T-helper 2 cell treated with Interferon-gamma antibody and Interleukin-4, amounts not matched to agents 5 μg/mL and 100 μg/mL, for 36 hours (primary cell): ENCODE measurements around the gene TNFAIP1.
A peak's percentile ranks its signal among the peaks of the same experiment; 100 is the strongest.

Experiments used
- DNase-seq: peaks from one replicate; pipeline ENCODE4 v3.0.0; 2021; ENCODE audit warnings: low spot score
- H3K27ac Mint-ChIP-seq: one replicate; pipeline ENCODE4 v1.8.0; 2021; ENCODE audit warnings: mild to moderate bottlenecking, mixed read lengths
- H3K27me3 Mint-ChIP-seq: one replicate; pipeline ENCODE4 v1.8.0; 2021; ENCODE audit warnings: low read depth, mixed read lengths
- H3K36me3 Mint-ChIP-seq: one replicate; pipeline ENCODE4 v1.8.0; 2021; ENCODE audit warnings: low read depth, mixed read lengths
- H3K4me1 Mint-ChIP-seq: one replicate; pipeline ENCODE4 v1.8.0; 2021; ENCODE audit warnings: low read depth, mixed read lengths
- H3K4me3 Mint-ChIP-seq: one replicate; pipeline ENCODE4 v1.8.0; 2022; ENCODE audit warnings: mild to moderate bottlenecking, moderate library complexity, mixed read lengths
- H3K9me3 Mint-ChIP-seq: one replicate; pipeline ENCODE4 v1.8.0; 2021; ENCODE audit warnings: mixed read lengths

TNFAIP1 gene

DNA sequence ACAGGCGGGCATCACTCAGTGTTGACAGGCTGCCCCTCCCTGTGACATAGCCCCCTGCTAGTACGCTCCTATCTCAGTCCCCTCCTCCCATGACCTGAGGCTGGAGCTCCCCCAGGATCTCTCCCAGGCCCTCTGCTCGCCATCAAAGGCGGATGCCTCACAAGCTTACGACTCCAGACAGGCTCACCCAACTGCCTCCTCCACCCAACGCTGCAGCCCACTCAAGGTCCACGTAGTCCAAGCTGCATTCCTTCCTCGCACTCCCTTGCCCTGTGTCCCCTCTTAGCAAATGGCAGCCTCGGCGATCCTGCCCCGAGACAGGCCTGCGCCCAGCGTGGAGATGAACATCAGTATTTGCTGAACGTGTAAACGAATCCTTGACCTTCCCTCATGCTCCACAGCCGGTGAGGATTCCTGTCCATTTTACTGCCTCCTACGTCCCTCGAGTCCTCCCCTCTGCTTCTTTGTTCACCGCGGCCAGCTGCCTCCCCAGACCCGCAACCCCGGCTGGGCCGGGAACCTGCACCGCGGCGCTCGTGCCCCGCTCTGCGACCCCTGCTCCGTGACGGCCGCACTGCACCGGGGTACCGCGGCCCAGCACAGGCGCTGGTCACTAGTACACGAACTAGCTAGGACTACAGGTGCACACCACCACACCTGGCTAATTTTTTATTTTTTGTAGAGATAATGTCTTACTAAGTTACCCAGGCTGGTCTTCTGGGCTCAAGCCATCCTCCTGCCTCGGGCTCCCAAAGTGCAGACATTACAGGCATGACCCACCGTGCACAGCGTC is 17.4 kb upstream of the TNFAIP1 start:
- peak overlapping the region; percentile 94 for H3K4me3 Mint-ChIP-seq
- H3K27me3 Mint-ChIP-seq = peaks cover 2% of the 10 kb centered on the region
- H3K9me3 Mint-ChIP-seq = no peaks in the 10 kb centered on the region
- DNase-seq = no peak
- H3K27ac Mint-ChIP-seq = peak overlapping the region; percentile 88
- H3K36me3 Mint-ChIP-seq = peaks cover 16% of the 10 kb centered on the region
- peaks cover 46% of the 10 kb centered on the region for H3K4me1 Mint-ChIP-seq

DNA sequence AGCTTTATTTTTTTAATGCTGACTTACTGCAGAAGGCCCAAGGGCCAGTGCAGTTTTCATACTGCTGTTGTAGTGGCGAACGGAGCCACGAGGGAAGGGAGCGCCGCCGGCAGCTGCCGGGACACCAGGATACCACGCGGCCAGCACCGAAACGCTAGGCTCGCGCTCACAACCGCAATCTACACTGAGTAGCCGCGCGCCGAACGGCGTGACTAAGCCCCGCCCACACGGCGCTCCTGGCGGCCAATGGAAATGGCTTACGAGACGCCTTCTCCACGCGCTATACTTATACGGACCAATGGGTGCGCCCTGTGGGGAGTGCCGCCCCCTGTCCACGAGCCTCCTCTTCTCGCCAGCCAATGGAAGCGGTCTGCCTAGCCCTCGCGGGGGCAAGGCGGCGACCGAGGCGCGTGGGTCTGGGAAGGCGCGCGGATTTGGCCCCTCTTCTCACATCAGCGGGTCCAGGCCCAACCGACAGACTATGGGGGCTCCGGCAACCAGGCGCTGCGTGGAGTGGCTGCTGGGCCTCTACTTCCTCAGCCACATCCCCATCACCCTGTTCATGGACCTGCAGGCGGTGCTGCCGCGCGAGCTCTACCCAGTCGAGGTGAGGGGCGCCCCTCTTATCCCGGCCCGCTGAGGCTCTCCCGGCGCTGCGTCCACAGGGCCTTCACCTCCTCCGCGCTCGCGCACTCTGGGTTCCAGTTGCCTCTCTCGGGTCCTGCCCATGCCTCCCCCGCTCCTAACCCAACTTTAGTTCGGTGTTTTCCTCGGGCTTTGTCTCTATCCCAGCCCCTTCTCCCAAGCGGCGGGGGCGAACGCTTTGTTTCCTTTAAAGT is 16.6 kb upstream of the TNFAIP1 start, which contains the start of gene TMEM97:
Gene TMEM97 (plus strand): TSS at position 442 of the 839 bp plus-strand sequence. CDS start 40 bp downstream, at position 482.
- Mint-ChIP-seq H3K27me3 (no peaks in the 10 kb centered on the region), H3K27ac (peak within 1 kb of the TSS; percentile 88), H3K4me1 (peaks cover 46% of the 10 kb centered on the region), H3K36me3 (peaks cover 17% of the 10 kb centered on the region), H3K4me3 (peak within 1 kb of the TSS; percentile 94), H3K9me3 (no peaks in the 10 kb centered on the region)
- peak; percentile 97 for DNase-seq

DNA sequence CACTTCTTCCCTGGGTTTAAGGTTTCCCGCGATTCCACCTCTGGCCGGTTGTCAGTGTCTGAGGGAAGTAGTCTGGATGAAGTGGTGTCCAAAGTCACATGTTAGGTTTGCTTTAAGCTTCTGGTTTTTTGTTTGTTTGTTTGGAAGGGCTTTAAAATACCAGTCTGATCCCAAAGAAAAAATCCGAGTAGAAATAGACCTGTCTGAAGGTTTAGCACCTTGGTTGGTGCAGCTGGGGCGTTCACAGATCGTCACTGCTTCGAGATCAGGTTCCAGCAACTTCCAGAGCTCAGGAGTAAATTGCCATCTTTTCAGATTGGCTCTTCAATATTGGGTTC is 16.0 kb upstream of the TNFAIP1 start:
- Mint-ChIP-seq H3K9me3 (no peaks in the 10 kb centered on the region), H3K27ac (peak overlapping the region; percentile 88), H3K4me3 (peak overlapping the region; percentile 94), H3K36me3 (peaks cover 17% of the 10 kb centered on the region), H3K4me1 (peaks cover 46% of the 10 kb centered on the region), H3K27me3 (no peaks in the 10 kb centered on the region)
- no peak for DNase-seq

DNA sequence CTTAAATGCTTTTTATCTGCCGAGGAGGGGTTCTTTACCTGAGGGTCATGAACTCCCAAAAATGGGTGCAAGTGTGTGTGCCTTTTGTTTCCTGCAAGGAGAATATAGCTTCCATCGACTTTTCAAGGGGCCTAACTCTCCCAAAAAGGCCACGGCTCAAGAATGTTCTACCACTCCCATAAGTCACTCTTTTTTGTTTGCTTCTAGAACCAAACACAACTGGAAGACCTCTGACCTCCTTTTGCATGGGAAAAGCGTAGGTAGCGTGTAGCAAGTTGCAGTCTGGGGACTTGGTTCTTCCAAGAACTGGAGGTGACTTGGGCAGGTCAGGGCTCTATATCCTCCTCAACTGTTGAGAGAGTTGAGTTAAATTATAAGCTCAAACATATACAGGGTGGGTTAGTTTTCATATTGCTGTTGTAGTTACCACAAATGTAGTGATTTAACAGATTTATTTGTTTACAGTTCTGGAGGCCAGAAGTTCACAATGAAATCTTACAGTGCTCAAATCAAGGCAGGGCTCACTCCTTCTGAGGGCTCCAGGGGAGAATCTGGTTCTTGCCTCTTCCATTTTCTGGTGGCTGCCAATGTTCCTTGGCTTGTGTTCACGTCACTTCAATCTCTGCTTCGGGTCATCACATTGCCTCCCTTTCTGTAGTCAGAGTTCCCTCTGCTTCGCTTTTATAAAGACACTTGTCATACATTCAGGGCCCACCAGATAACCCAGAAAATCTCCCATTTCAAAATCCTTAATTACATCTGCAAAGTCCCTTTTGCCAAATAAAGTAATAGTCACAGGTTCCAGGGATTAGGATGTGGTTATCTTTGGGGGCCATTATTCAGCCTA is 15.1 kb upstream of the TNFAIP1 start:
- peaks cover 48% of the 10 kb centered on the region for H3K4me1 Mint-ChIP-seq
- H3K36me3 Mint-ChIP-seq = peaks cover 17% of the 10 kb centered on the region
- no peaks in the 10 kb centered on the region for H3K27me3 Mint-ChIP-seq
- no peak for DNase-seq
- peak overlapping the region; percentile 79 for H3K27ac Mint-ChIP-seq
- peak overlapping the region; percentile 94 for H3K4me3 Mint-ChIP-seq
- no peaks in the 10 kb centered on the region for H3K9me3 Mint-ChIP-seq

DNA sequence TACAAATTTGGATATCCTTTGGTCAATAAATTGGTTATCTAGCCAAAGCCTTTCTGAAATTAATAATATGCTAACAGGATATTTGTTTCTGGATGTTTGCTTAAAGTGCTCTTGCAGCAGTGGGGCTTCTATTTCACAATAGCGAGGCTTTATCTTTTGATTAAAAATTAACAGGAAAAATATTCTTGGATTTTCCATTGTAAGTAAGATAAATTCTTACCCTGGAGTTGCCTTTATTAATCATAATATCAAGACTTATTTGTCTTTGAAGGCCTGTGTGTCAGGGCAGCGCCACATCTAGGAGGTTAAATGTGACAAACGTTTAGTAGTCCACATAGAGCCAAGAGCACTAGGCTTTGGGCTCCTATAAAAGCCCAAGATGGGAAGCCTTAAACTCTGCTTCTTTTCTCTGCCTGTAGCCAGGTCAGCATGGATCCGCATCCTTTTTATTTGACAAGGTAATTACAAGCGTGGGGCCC is 11.3 kb upstream of the TNFAIP1 start:
- H3K4me1 Mint-ChIP-seq = peaks cover 35% of the 10 kb centered on the region
- no peak overlapping the region for H3K4me3 Mint-ChIP-seq

DNA sequence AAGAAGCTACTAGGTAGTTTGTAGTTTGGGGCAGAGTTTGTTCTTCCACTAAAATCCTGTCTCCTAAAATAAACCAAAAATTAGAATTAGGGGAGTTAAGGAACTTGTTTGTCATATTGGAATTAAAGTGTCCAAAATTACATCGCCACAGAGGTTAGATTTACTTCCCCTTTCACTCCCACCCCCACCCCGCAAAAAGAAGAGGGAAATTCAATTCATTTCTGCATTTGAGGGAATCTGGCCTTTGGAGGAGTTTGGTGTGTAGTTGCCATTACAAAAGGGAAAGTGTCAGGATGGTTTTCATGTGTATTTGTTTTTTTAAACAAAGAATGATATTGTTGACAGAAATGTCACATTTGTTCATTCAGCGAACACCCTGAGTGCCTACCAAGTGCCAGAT is 10.8 kb upstream of the TNFAIP1 start:
- Mint-ChIP-seq H3K4me1 (peaks cover 35% of the 10 kb centered on the region), H3K4me3 (no peak overlapping the region), H3K27me3 (no peaks in the 10 kb centered on the region), H3K27ac (peak overlapping the region; percentile 17), H3K9me3 (no peaks in the 10 kb centered on the region), H3K36me3 (peaks cover 44% of the 10 kb centered on the region)
- DNase-seq = no peak

More for the DNA sequence above, 11.3 kb upstream of the TNFAIP1 start:
- H3K27me3 Mint-ChIP-seq = no peaks in the 10 kb centered on the region
- H3K36me3 Mint-ChIP-seq = peaks cover 44% of the 10 kb centered on the region
- no peak for DNase-seq
- no peaks in the 10 kb centered on the region for H3K9me3 Mint-ChIP-seq
- no peak overlapping the region for H3K27ac Mint-ChIP-seq

DNA sequence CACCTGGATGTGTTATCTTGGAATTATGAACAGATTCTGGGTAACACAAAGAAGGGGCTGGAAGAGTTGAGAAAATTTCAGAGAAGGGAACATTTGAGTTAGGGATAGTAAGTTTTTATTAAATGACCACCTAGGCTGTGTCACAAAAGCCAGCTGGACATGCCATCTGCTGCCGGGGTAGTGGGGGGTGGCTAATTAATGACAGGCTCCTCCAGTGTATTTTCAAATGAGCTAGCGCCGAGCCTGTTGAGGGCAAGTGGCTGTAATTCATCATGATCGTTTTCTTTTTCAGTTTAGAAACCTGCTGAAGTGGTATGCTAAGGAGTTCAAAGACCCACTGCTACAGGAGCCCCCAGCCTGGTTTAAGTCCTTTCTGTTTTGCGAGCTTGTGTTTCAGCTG is 10.3 kb upstream of the TNFAIP1 start:
- H3K27me3 Mint-ChIP-seq = no peaks in the 10 kb centered on the region
- no peaks in the 10 kb centered on the region for H3K9me3 Mint-ChIP-seq
- H3K36me3 Mint-ChIP-seq = peaks cover 40% of the 10 kb centered on the region
- peak overlapping the region; percentile 17 for H3K27ac Mint-ChIP-seq
- peaks cover 31% of the 10 kb centered on the region for H3K4me1 Mint-ChIP-seq
- no peak for DNase-seq
- no peak overlapping the region for H3K4me3 Mint-ChIP-seq

DNA sequence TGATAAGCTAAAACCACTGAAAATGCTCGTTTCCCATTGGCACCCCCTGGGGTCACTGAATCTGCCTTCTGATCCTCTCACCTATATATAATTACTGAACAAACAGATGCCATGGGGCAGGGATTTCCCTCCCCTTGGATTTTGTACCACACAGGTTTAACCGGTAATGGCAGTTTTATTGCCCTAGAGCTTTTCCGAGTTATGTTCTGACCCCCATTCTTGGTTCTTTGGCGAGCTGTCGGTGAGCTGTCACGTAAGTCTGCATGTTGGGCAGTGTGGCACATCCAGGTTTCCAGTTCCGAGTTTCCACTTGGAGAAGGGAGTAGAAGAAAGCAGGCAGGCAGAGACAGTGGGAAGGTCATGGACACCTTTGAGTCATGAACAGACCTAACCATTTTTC is 9.4 kb upstream of the TNFAIP1 start:
- Mint-ChIP-seq H3K36me3 (peaks cover 34% of the 10 kb centered on the region), H3K27me3 (no peaks in the 10 kb centered on the region), H3K9me3 (no peaks in the 10 kb centered on the region), H3K27ac (no peak overlapping the region), H3K4me3 (no peak overlapping the region), H3K4me1 (peaks cover 23% of the 10 kb centered on the region)
- no peak for DNase-seq

DNA sequence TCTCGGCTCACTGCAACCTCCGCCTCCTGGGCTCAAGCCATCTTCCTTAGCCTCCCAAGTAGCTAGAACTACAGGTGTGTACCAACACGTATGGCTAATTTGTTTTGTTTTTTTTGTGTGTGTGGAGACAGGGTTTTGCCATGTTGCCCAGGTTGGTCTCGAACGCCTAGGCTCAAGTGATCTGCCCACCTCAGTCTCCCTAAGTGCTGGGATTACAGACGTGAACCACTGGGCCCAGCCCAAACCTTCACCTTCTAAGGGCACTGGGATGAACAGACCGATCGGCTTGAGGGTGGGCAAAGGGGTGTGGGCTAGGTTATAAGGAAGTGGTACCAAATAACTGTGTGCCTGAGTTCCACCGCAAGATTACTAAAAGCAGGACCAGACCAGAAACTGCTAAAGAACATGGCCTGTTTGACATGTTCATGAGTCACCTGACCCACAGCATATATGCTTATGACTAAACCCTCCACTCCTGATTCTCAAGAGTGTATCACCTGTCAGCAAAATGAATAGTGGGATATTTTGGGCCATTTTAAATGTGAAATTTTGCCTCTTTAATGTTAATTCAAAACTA is 8.4 kb upstream of the TNFAIP1 start:
- peaks cover 15% of the 10 kb centered on the region for H3K4me1 Mint-ChIP-seq
- peak; percentile 30 for DNase-seq
- peaks cover 31% of the 10 kb centered on the region for H3K36me3 Mint-ChIP-seq
- H3K27ac Mint-ChIP-seq = no peak overlapping the region
- H3K4me3 Mint-ChIP-seq = no peak overlapping the region
- H3K27me3 Mint-ChIP-seq = no peaks in the 10 kb centered on the region
- H3K9me3 Mint-ChIP-seq = no peaks in the 10 kb centered on the region

DNA sequence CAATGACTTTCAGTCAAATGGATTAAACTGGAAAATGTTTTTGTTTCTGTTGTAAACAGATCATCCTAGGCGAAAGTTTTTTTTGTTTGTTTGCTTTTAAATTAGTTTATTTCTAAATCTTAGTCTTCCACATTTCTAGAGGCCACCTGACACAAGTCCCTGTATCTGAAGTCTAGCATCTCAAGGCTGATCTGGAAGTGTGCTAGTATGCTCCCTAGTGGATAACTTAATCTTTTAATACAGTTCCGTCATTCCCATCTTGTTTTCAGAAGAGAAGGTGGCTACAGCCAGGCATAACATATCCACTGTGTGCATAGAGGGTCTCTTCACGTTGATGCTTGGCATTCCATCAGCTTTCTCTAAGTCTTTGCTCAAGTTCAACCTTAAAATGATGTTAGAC is 7.9 kb upstream of the TNFAIP1 start:
- no peak for DNase-seq
- Mint-ChIP-seq H3K27ac (no peak overlapping the region), H3K27me3 (no peaks in the 10 kb centered on the region), H3K4me3 (no peak overlapping the region), H3K4me1 (peaks cover 11% of the 10 kb centered on the region), H3K36me3 (peaks cover 29% of the 10 kb centered on the region), H3K9me3 (no peaks in the 10 kb centered on the region)

DNA sequence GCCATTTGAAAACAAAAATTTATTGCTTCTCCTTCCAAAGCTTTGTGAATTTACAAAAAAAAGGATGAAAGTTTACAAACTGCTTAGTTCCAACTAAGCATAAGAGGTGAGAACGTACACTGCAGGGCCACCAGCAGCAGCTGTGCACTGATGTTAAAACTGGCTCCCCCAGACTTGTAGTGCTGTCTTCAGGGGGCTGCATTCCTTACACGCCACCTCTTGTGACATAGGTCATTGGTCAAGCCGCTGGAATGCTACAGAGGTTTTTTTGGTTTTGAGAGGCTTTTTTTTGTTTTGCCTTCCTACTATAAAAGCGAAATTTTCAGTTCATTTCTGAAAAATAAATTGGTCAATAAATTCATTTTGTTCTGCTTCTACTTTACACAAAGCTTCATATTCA is 7.2 kb upstream of the TNFAIP1 start:
- H3K27ac Mint-ChIP-seq = no peak overlapping the region
- no peak overlapping the region for H3K4me3 Mint-ChIP-seq
- no peak for DNase-seq
- H3K36me3 Mint-ChIP-seq = peaks cover 27% of the 10 kb centered on the region
- peaks cover 8% of the 10 kb centered on the region for H3K4me1 Mint-ChIP-seq
- no peaks in the 10 kb centered on the region for H3K27me3 Mint-ChIP-seq
- H3K9me3 Mint-ChIP-seq = no peaks in the 10 kb centered on the region

DNA sequence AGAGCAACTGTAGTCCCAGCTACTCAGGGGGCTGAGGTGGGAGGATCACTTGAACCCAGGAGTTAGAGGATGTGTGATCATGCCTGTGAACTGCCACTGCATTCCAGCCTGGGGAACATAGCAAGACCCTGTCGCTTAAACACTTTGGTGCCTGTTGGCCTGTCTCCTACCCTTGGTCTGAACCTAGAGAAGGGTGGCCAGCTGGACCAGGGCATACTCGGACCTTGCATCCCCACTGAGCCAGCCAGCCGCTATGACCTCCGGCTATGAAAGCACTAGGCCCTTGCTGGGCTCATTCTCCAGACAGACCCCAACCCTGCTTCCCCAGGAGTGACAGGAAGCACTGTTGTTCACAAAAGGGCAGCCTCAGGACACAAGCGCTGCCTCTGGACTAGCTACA is 4.9 kb upstream of the TNFAIP1 start:
- no peaks in the 10 kb centered on the region for H3K9me3 Mint-ChIP-seq
- H3K27ac Mint-ChIP-seq = no peak overlapping the region
- H3K36me3 Mint-ChIP-seq = peaks cover 27% of the 10 kb centered on the region
- H3K4me1 Mint-ChIP-seq = peaks cover 17% of the 10 kb centered on the region
- H3K27me3 Mint-ChIP-seq = no peaks in the 10 kb centered on the region
- H3K4me3 Mint-ChIP-seq = no peak overlapping the region
- no peak for DNase-seq

DNA sequence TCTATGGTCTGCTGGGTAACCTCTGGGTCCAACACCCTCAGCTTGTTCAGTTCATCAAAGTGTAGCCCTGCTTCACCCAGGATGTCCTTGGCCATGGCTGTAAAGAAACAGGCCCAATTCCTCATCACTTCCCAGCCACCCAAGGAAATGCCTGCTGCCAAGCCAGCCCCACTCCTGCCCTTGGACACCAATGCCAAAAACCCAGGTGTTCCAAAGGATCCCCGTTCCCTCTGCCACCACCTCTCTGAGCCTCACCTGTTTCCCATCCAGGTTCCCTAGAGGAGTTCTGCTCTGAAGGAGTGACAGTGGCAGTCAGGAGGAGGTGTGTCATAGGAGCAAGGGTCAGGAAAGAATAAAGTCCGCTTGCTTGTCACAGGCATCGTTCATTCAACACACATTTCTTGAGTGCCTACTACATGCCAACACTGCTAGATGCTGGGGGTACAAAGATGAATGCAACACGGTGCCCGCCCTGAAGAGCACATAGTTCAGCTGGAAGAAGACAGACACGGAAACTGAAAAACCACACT is 3.6 kb upstream of the TNFAIP1 start:
- H3K9me3 Mint-ChIP-seq = no peaks in the 10 kb centered on the region
- DNase-seq = no peak
- peaks cover 20% of the 10 kb centered on the region for H3K36me3 Mint-ChIP-seq
- H3K27ac Mint-ChIP-seq = no peak overlapping the region
- no peaks in the 10 kb centered on the region for H3K27me3 Mint-ChIP-seq
- H3K4me1 Mint-ChIP-seq = peaks cover 24% of the 10 kb centered on the region
- no peak overlapping the region for H3K4me3 Mint-ChIP-seq
